Measurements from ENCODE around the gene NPR1. TPM values are rescaled to one million over a fixed set of nuclear protein-coding genes. Genes with fewer than 3 reads are reported as not detected.
"Not testable (repeated sequence)": the region's sequence is repeated elsewhere in the genome, so short reads cannot be mapped to it uniquely, and the experiment has no call there.

The NPR1 gene
- total RNA-seq, 1 experiment from 2014 or later: not detected

GRCh38 chr1:153649863-153650235 lies 28.6 kb upstream of the NPR1 start:
- no peak for DNase-seq (ENCODE audit: low read depth)

- no peak for DNase-seq (ENCODE audit: low read depth)
These were observed 26.7 kb upstream of the NPR1 start for GRCh38 chr1:153651771-153652170.

- peak; percentile 42 for DNase-seq (ENCODE audit: low read depth)
These were observed 25.5 kb upstream of the NPR1 start for GRCh38 chr1:153652805-153653500.

DNA sequence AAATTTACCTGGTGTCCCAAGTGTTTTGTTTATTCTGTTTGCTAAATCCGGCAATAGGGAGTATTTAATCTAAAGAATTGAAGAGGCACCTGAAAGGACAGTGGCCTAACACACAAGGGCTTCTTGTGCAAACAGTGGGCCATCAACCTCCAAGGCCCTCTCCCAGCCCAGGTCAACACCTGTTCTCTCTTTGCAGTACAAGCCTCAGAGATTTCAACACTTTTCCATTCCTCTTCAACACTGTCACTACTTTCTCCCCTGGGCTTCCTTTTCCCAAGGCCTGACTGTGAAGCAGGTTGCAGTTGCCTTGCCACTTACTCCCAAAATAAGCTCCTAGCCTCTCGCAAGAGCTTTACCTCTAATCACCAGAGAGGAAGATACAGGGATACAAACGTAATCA lies 23.2 kb upstream of the NPR1 start:
- no peak for DNase-seq (ENCODE audit: low read depth)

GRCh38 chr1:153658400-153659174 lies 19.9 kb upstream of the NPR1 start, which contains the start of gene SNAPIN:
Gene SNAPIN, plus strand, starts transcription at chr1:153658703. Its CDS starts 41 bp downstream, at chr1:153658744.
- DNase-seq (ENCODE audit: low read depth): peak; percentile 86

- DNase-seq (ENCODE audit: low read depth): no peak
These were observed 19.3 kb upstream of the NPR1 start for GRCh38 chr1:153659175-153659534.

DNA sequence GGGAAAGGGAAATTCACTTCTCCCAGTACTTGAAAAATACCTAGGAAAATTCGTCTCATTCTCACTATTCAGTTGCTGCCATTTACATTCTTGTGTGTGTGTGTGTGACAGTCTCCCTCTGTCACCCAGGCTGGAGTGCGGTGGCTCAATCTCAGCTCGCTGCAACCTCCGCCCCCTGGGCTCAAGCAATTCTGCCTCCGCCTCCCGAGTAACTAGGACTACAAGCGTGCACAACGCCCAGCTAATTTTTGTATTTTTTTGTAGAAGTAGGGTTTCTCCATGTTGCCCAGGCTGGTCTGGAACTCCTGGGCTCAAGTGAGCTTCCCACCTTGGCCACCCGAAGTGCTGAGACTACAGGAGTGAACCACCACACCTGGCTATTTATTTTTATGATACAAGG lies 18.8 kb upstream of the NPR1 start:
- DNase-seq (ENCODE audit: low read depth): no peak

DNA sequence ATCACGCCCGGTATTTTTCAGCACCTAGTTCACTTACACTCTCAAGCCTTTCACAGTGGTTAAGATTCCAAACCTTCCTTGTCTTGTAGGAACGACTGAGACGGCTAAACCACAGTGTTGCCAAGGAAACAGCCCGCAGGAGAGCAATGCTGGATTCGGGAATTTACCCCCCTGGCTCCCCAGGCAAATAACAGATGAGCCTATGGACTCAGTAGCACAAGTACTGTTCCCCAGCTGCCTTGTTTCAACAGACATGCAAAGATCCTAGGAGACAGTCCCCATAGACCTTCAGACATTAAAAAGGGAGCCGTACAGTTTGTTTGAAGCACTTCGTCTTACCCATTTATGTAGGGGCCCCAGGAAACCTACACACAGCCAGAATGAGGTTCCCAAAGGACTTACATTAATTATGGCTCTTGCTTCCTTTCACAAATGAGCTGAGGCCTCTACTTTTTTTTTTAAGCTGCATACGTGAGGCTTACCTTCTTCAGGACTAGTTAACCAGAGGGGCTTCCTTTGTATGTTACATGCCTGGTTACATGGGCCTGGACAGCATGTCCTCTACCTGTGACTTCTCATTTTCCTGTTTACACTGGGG lies 17.3 kb upstream of the NPR1 start:
- peak; percentile 25 for DNase-seq (ENCODE audit: low read depth)

GRCh38 chr1:153662269-153662668 lies 16.2 kb upstream of the NPR1 start:
- DNase-seq (ENCODE audit: low read depth): no peak

DNA sequence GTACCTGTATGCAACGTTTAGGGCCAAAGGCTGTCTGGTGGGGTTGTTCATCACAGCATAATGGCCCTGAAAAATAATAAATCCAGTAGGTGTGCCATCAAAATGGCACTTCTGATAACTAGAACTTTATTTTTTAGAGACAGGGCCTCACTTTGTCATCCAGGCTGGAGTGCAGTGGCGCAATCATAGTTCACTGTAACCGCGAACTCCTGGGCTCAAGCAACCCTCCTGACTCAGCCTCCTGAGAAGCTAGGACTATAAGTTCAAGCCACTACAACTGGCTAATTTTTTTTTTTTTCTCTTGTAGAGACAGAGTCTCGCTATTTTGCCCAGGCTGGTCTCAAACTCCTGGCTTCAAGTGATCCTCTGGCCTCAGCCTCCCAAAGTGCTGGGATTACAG lies 15.3 kb upstream of the NPR1 start:
- DNase-seq (ENCODE audit: low read depth): peak; percentile 31

- no peak for DNase-seq (ENCODE audit: low read depth)
These were observed 11.0 kb upstream of the NPR1 start for GRCh38 chr1:153667439-153667838.

- DNase-seq (ENCODE audit: low read depth): not testable (repeated sequence)
These were observed 9.8 kb upstream of the NPR1 start for GRCh38 chr1:153668672-153669071.

GRCh38 chr1:153669606-153670005 lies 8.9 kb upstream of the NPR1 start:
- DNase-seq (ENCODE audit: low read depth): no peak

GRCh38 chr1:153670257-153670858 lies 8.1 kb upstream of the NPR1 start:
- no peak for DNase-seq (ENCODE audit: low read depth)

- DNase-seq (ENCODE audit: low read depth): peak; percentile 99
These were observed 7.4 kb upstream of the NPR1 start, which contains the start of gene ILF2 for GRCh38 chr1:153670859-153671627. Gene ILF2, minus strand, starts transcription at chr1:153670993. Its CDS starts 71 bp downstream, at chr1:153670922.

GRCh38 chr1:153671628-153672353 lies 6.7 kb upstream of the NPR1 start:
- DNase-seq (ENCODE audit: low read depth): peak; percentile 76

DNA sequence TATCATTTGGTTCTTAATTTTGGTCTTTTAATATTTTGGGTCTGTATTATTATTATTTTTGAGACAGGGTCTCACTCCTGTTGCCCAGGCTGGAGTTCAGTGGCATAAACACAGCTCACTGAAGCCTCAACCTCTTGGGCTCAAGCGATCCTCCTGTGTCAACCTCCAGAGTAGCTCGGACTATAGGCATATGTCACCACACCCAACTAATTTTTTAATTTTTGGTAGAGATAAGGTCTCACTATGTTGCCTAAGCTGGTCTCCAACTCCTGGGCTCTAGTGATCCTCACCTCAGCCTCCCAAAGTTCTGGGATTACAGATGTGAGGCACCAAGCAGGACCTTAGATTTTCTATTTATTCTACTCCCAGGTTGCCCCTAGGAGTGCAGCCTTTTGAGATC lies 5.0 kb upstream of the NPR1 start:
- DNase-seq (ENCODE audit: low read depth): no peak

DNA sequence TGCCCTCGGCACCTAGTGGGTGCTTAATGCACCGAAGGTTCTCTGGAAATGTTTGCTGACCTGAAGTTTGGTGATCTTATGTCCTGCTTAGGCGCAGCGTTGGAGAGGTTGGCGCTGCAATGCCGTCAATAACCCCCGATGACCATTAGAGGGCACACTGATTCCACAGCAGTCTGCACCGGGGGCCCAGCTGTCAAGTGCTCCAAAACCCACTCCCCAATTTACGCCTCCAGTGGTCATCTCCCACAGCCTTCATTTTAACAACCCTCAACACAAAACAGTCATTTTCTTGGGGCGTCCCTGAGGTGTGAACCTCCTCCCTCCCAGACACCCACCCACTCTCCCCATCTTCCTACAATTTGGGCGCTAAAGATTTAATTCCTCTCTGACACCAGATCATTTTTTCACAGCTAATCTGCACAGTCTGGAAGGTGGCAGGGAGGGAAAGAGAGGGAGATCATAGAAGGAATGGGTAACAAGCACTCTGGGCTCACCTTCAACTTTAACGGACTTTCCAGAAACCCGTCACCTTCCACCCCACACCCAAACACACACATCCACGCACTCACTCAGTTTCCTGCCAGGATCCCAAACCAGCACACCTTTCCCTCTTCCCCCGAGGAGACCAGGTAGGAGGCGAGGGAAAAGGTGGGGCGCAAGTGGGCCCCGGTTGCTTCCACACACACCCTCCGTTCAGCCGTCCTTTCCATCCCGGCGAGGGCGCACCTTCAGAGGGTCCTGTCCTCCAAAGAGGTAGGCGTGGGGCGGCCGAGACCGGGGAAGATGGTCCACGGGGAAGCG lies 570 bp upstream of the NPR1 start:
- DNase-seq (ENCODE audit: low read depth): peak; percentile 35

GRCh38 chr1:153679337-153680119 lies 1.0 kb downstream of the NPR1 start:
- DNase-seq (ENCODE audit: low read depth): no peak

GRCh38 chr1:153680120-153680403 lies 1.6 kb downstream of the NPR1 start:
- no peak for DNase-seq (ENCODE audit: low read depth)

All from RPMI7951 (cell line).